Stimulated activated naive CD8-positive, alpha-beta T cell treated with anti-CD3 and anti-CD28 coated beads, Interleukin-15, Interleukin-2, amounts not matched to agents 100 U/mL and 50 U/mL, for 24 hours (primary cell): ENCODE results near the gene DTHD1.

Experiments
- ATAC-seq: fragments of 150-1000 bp; cut with Tn5 transposase; one replicate; pipeline ENCODE4 v1.10.0; 2021
- DNase-seq: peaks from one replicate; pipeline ENCODE4 v3.0.0; 2021

The DTHD1 gene

DNA sequence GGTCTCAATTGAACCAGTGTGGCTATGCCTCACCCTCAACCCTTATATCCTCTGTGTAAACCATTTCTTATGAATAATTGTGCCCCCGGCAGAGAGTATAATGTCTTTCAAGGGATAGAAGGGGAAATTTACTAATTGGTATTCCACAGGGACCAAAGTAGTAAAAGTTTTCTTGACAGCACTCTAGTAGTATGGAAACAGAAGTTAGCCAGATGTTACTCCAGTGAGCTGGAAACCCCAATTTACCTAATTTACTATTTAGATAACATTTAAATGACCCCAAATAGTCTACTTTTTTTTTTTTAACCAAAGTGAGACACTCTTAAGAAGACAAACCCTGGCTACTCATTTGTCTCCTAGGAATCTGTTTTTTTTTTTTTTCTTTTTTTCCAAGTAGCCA, 32.3 kb downstream of the DTHD1 start:
- DNase-seq: no peak

DNA sequence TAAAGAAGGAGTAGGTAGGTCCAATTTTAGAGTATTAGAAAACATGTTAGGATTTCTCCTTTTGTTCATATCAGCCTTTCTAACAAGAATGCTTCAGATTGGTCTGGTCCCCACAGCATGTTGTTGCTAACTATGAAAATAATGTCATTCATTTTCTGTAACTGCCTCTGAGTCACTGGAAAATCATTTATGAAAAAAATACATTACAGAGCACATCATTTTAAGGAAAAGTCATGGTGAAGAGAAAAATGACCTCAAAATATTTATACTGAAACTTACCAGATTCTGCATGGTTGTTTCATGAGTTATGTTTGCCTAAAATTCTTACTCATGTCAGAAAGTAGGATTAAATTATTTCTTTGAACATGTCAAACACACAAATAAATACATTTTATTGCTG, 35.2 kb downstream of the DTHD1 start:
- ATAC-seq (peak; percentile 38), DNase-seq (no peak)

More for the DNA sequence above, 32.3 kb downstream of the DTHD1 start:
- ATAC-seq: no peak

GRCh38 chr4:36317721-36318120, 36.3 kb downstream of the DTHD1 start:
- ATAC-seq (no peak), DNase-seq (no peak)

DNA sequence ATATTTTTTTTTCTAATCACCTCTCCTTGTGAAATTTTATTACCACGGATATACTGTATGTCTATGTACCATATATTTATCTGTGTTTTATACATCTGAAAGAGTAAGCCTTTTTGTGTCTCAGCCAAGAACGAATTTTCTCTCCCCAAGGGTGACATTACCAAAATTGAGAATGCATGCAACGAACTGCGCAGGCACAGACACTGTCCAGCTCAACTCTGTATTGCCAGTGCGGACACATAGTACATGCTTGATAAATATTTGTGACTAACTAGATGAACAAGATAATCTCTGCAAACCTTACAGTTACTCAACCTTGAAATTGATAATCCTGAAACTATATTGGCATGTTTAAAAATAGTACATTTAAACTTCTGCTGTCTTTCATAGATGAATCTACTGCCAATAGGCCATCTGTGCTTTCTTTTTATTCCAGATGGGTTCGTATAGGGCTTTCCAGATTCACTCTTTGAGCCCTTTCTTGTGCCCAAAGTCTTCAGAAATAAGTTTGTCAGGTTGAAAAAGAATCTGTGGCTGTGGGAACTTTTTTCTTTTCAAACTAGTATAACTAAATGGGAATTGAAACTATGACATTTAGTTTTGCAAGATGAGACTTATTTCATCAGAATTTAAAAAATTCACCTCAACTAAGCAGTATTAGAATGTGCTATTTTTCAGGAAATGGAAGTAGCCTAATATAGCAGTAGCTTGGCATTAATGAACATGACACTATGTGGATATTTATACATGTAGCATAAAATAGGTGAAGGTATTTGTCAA, 38.9 kb downstream of the DTHD1 start:
- DNase-seq (no peak), ATAC-seq (no peak)

GRCh38 chr4:36321176-36321575, 39.8 kb downstream of the DTHD1 start:
- no peak for DNase-seq
- no peak for ATAC-seq

GRCh38 chr4:36322921-36323354, 41.5 kb downstream of the DTHD1 start:
- ATAC-seq (peak; percentile 85), DNase-seq (peak; percentile 23)

- ATAC-seq: no peak
Observed at GRCh38 chr4:36323816-36324419, 42.5 kb downstream of the DTHD1 start.

DNA sequence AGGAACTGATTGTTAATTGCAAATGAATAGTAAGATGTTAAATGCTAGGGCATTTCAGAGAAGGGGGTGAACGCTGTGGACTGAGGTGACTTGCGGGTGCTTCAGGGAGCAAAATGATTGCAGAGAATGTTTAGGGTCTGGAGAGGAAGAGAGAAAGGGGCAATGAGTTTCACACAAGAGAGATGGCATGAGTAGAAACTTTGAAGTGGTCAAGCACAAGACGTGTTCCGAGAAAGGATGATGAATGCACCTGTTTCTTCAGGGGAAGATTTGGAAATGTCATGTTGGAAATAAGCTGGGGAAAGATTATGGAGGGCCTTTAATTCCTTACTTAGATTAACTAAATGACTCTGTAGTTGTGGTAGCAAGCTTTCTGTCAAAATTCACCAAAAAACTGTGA, 43.4 kb downstream of the DTHD1 start:
- no peak for ATAC-seq

More at GRCh38 chr4:36323816-36324419, 42.5 kb downstream of the DTHD1 start:
- DNase-seq: no peak

GRCh38 chr4:36325499-36325898, 44.1 kb downstream of the DTHD1 start:
- no peak for DNase-seq
- peak; percentile 41 for ATAC-seq

More for the DNA sequence above, 43.4 kb downstream of the DTHD1 start:
- DNase-seq: no peak

DNA sequence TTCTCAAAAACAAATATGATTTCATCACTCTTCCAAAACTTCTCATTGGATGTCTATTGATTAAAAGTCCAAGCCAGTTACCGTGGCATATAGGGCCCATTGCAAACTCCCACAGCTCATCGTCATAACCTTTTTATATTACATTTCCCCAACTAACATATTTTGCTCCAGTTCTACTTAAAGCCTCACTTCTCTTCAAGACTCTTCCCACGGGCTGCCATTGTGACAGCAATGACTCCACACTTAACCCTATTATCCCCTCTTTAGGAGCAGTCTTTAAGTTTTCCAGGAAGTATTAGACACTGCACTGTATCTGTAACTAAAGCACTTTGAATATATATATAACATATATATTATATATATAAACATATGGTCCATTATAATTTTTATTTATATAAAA, 44.5 kb downstream of the DTHD1 start:
- DNase-seq (no peak), ATAC-seq (no peak)

DNA sequence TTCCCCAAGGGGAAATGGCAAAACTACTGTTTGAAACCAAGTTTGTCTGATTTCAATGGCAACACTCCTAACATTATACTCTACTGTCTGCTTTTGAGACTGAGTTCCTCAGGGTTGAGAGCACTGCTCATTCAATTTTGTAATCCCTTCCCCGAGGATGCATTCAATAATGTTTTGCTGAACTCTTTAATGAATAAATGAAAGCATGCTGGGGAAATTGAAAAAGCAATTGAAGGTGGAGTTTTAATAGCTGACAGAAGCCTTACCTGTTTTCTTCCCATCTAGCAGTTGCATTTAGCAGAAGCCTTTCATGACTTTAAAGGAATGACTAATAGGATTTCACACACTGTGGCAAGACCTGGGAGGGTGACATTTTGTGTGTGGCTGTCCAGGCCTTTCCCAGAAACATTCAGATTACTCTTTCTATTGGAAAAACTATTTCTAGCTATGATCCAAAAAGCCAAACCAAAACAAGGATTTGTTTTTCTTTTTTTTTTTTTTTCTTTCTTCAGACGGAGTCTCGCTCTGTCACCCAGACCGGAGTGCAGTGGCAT, 45.1 kb downstream of the DTHD1 start:
- ATAC-seq (no peak), DNase-seq (no peak)

GRCh38 chr4:36327400-36327799, 46.0 kb downstream of the DTHD1 start:
- ATAC-seq: no peak
- DNase-seq: no peak

DNA sequence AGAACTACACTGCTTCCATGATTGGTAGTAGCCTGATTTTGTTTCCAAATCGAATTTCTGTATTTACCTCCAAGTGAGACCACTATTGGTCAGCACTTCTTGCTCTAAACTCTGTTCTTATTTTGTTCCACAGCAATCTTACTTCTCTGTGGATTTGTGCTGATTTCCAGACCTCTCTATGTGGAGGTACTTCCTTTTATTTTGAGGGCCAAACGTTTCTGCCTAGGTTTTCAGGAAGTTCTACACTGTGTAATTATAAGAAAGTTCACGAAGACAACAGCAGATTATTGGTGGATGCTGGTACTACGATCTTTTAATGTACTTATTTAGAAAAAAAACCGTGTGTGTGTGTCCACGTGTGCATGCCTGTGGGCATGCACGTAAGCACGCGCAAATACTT, 46.7 kb downstream of the DTHD1 start:
- ATAC-seq (no peak), DNase-seq (no peak)

- ATAC-seq (no peak), DNase-seq (no peak)
Observed at GRCh38 chr4:36329228-36329627, 47.8 kb downstream of the DTHD1 start.

- DNase-seq (no peak), ATAC-seq (no peak)
Observed at GRCh38 chr4:36330796-36331195, 49.4 kb downstream of the DTHD1 start.

- DNase-seq: no peak
- peak; percentile 49 for ATAC-seq
Observed at GRCh38 chr4:36332023-36332781, 50.8 kb downstream of the DTHD1 start.

DNA sequence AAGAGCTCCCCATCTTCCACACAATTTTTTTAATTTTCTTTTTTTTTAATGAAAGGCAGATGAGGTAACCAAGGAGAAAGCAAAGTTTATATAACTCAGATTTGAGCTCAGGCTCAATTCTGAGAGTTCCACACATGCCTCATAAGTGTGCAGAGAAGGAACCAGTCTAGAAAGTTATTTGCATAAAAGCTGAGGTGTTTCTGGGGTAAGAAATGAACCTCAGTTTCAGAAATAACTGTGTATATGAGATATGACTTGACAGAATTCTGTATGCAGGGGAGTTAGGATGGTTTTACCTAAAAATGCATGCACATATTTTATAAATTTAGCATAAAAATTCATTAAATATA, 51.3 kb downstream of the DTHD1 start:
- peak; percentile 49 for ATAC-seq
- DNase-seq: no peak

- DNase-seq (no peak), ATAC-seq (no peak)
Observed at GRCh38 chr4:36333303-36333877, 52.0 kb downstream of the DTHD1 start.

DNA sequence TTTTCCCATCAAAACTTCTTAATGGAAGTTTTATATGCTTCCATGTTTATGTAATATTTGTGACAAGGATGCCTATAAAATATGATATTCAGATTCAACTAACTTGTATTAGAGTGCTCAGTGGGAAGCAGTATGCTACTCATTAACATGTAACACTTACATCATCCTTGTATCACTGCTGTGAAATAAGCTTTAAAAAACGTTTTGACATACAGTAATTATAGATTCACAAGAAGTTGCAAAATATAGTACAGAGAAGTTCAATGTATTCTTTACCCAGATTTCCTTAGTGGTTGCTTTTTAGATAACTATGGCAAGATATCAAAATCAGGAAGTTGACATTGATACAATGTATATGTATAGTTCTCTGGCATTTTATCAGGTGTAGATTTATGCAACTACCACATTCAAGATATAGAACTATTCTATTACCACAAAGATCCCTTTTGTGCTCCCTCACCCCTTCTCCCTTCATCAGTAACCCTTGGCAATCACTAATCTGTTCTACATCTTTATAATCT, 56.3 kb downstream of the DTHD1 start:
- no peak for ATAC-seq
- no peak for DNase-seq

- no peak for DNase-seq
- no peak for ATAC-seq
Observed at GRCh38 chr4:36338973-36339372, 57.6 kb downstream of the DTHD1 start.

DNA sequence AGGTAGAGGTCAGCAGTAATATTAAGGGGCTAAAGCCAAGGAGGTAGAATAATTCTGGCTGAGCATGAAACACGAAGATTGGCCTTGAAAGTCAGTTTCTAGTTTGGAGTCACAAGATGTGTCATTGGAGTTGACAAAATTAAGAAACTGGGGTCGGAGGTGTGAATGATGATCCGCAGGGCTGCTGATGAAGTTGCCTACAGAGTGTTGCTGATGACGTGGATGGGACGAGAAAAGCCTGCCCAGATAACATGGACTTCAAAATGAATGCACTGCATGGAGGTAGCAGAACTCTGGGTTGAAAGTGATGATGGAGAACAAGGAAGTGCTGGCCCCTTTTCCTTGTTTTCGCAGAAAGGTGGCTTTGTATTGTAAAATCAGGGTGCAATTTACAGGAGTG, 60.5 kb downstream of the DTHD1 start:
- ATAC-seq (no peak), DNase-seq (no peak)

DNA sequence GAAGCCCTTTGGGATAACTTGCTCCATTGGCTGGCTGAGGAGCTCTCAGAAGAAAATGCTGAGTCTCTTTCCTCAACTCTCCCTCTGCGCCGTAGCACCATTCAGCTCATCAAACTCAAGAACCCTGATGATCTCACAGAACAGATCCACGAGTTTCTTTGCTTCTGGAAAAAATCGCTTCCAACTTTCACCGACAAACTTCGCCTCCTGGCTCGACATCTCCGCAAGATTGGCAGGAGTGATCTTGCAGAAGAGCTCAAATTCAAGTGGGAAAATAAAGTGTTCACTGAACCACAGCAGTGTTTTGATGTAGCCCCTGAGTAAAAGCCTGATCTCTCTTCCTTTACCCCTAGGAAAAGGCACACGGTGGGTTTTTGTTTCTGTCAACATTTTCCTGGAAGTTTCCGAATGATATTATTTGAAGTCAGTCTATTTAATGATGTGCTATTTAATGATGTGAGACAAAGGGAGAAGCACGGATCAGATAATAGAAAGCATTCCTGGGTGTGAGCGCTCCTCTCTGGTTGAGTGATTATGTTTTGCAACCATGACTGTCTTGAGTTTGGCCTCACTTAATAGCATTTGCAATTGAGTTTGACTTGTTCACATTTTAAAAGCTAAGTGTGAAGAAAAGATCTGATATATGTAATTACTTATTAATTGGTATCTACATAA, 62.2 kb downstream of the DTHD1 start:
- DNase-seq: no peak
- ATAC-seq: no peak
